GM21576 (cell line): Measurements from ENCODE around the gene DCLK1.
"Not testable (repeated sequence)": the region's sequence is repeated elsewhere in the genome, so short reads cannot be mapped to it uniquely, and the experiment has no call there.

Source experiments
- ATAC-seq: cut with Tn5 transposase; IDR thresholded peaks from one replicate; pipeline ENCODE4 v1.9.1; 2021; ENCODE audit warnings: mild to moderate bottlenecking, moderate library complexity; ENCODE audit not compliant: unreplicated experiment

DCLK1 gene

DNA sequence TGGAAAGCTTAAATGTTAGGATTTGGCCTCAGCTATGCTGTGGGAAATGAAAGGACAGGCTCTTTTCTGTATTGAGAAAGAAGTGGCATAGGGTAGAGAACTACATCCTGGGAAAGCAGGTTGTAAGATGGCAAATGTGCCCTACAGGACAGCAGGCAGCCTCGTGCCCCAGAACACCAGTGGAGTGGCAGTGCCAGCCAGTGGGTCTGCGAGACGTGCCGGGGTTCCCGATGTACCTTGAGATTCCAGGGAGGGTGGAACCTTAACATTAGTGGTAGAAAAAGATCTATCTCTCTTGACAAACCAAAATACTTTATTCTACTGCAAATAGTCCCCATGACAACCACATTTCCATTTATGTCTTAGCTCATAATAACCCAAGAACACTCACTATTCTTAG lies 42.7 kb downstream of the DCLK1 start:
- no peak for ATAC-seq

DNA sequence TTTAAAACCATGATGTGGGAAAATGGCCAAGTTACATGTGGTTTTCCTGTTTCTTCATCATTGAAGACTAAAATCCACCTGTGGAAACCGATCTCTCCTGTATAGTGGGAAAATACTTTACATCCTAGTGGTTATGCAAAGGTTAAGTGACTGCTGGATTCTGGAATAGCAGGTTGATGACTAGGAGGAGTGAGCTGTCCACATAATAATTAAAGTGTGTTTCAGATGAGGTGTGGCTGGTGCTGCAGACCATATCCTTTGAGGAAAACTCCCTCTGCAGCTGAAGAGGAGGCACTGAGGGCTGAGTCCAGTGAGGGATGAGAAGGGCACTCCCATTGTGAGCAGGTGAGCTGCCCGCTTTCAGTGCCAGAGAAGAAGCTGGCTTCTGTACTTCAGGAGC lies 43.2 kb downstream of the DCLK1 start:
- no peak for ATAC-seq

DNA sequence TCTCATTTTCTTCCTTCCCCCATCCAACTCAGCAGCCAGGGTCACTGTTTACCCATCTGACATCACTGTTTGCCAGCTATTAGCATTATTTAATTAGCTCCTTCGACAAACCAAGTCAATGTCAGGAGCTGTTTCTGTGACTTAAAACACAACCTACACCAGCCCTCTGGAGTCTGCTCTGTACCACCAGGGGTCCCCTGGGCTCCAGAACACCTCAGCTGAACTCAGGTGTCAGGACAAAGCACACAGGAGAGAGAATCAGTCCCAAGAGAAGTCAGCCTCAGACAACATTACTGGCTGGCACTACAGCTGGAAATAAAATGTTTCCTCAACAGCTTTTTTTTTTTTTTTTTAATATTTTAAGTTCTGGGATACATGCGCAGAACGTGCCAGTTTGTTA lies 45.1 kb downstream of the DCLK1 start:
- no peak for ATAC-seq

DNA sequence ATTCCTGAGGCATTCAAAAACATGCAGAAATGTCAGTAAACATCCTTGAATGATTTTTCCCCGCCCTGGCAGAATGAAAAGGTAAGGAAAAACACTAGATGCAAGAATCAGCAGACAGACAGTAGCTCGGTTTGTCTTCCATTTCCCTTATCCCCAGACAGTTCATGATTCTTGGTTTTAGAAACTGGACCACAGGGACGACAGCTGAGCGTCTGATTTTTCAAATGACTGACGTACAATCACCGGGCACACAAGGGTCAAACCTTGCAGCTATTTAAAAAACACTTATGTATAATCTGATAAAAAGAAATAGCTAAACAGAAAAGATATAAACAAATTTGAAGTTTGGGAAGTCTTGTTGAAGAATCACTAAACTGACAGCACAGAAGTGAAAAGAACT lies 47.1 kb downstream of the DCLK1 start:
- no peak for ATAC-seq

DNA sequence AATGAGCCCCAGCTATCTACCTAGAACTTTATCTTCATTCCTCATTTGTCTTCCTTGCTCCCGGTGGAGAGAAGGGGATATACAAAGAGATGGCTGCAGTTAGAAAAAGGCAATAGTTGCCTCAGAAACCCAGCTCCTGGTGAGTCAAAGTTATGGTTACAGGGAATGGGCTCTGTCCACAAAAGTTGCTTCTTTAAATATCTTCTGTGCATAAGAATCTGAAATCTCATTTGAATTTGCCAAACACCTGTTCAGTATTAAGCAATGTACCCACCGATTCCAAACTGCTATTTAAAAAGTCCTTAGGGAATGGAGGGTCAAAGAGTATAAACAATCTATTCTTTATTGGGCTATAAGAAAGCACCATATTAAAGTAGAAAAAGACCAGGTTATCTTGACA lies 48.4 kb downstream of the DCLK1 start:
- ATAC-seq = no peak

DNA sequence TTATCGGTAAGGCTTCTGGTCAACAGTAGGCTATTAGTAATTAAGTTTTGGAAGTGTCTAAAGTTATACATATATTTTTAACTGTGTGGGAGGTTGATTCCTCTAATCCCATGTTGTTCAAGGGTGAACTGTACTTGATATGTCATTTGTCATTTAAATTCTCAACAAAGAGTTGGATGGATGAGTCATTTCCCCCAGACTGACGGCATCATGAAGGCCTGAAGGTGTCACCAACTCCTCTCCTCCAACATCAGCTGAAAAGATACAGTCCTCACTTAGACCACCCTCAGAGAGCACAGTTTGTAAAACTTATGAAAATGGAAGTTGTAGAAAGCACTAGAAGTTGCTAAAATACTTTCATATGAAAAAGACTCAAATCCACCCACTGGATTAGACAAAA lies 48.8 kb downstream of the DCLK1 start:
- ATAC-seq = no peak

DNA sequence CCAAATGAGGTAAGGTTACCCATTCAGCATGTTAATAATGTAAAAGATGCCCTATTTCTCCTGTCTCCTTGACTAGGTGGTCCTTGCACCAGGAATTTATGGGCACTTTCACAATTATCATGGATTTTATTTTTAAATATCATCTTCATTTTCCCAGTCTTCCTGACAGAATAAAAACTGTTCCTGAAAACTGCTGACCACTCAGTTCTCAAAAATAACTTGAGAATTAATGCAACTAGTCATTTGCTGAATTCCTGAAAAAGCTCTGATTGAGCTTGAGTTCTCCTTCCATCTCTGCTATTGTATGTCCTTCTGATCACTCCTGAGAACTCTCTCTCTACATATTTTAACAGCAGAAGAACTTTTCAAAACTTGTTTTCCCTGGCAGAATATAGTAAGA lies 55.0 kb downstream of the DCLK1 start:
- no peak for ATAC-seq

DNA sequence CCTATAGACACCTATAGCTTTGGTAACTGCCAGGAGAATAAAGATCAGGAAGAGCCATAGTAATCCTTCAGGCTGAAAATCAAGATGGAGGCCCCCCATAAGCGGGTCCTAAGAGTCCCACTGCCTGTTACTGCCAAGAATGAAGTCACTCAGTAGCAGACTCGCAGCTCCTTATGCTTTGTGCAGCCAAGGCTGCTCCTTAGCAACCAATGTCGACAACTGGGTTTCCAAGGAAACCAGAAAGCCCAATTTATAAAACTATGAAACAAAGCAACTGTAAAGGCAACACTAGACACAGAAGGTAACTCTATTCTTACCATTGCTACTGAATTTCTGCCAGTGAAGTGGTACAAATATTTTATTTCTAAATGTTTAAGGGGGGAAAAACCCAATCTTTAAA lies 56.5 kb downstream of the DCLK1 start:
- ATAC-seq = no peak

DNA sequence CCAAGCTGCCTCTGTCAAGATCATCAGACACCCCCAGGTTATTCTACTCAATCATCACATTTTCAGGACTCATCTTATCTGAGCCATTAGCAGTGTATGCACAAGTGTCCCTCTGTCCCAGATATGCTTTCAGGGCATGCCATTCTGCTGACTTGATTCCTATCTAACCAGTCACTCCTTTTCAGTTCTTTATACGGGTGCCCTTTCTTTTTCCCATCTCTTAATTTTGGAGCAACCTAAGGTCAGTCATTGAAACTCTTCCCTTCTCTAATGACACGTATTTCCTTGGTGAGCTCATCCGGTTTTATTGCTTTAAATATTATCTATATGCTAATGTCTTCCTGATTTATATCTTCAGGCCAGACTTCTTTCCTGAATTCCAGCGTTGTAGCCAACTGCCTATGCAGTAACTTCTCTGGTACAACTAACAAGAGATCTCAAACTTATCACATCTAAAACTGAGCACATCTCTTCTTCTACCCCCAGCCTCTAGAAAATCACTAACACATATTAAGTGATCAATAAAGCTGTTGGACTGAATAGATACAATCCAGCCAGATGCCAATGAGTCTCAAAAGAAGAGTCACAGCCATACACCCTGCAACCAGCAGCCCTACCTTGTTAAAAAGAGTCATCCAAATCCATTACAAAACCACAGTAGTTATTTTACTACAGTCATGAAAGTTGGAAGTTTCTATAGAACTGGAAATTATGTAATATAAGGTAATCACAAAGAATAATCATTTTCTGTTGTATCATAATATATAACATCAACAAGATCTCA lies 58.8 kb downstream of the DCLK1 start:
- no peak for ATAC-seq

DNA sequence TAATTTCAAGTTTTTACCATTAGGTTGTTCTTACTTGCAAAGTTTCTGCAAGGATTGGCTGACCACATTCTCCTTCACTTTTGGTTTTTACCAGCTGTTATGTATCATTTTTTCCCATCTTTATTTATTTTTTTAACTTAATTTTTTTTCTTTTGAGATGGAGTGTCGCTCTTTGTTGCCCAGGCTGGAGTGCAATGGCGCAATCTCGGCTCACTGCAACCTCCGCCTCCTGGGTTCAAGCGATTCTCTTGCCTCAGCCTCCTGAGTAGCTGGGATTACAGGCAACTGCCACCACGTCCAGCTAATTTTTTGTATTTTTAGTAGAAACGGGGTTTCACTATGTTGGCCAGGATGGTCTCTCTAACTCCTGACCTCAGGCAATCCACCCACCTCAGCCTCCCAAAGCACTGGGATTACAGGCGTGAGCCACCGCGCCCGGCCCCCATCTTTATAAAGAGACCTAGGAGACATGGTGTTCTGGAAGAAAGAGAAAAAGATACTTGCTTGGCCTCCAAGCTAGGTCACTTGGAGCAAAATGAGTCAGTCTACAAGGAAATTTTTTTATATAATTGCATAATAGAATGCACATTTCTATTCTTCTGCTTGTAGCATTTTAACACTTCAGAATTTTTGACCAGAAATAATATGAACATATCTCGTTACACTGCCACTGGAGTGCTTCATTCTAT lies 60.5 kb downstream of the DCLK1 start:
- not testable (repeated sequence) for ATAC-seq

DNA sequence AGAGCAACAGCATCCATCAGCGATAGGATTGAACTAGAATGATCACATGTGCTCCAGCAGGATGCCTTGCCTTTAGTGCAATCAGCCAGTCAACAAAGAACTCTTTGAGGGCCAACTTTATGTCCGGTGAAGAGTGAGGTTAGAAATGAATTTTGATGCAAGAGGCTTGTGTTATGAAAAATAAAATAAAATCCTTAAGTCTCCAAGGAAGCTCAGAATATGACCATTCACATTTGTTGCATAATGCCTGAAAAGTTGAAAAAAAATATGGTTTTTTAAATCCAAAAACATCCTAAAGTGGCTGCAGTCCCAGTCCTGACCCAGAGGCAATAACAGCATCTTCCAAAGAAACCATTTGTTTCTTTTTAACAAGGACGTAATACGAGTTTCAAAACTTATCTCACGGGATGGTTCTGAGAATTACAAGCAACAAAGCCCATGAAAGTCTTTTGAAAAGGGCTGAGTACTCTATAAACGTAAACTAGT lies 61.3 kb downstream of the DCLK1 start:
- ATAC-seq = no peak

DNA sequence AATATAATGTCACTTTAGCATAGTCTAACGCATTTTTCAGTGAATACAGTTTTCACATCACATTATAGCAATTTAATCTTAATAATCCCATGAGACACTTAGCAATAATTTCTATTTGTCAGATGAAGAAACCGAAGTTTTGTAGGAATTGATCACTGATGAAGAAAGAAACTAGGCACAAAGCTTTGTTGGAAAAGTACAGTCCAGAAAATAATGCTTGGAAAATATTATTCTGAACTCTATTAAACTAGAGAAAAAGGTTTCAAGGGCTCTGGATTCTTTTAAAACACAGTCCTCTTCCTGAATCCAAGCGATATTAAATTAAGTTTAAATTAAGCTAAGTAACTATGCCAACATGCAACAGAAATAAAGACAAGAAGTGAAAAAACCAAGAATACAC lies 62.2 kb downstream of the DCLK1 start:
- no peak for ATAC-seq

DNA sequence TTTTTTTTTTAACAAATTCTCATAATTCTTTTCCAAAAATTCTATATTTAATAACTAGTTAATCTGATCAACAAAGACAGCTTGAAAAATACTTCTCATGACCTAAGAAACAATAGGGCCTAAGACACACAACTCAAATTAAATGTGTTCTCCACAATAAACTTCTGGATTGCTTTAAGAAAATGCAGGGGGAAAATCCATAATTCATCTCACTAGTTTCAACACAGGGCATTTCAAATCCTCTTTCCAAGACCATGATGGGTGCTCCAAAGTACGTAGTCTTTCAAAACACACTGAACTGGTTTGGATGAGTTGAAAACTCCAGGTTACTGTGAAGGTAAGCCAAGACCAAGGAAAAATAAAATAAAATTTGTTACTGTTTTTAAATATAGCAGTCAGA lies 62.6 kb downstream of the DCLK1 start:
- ATAC-seq = no peak

DNA sequence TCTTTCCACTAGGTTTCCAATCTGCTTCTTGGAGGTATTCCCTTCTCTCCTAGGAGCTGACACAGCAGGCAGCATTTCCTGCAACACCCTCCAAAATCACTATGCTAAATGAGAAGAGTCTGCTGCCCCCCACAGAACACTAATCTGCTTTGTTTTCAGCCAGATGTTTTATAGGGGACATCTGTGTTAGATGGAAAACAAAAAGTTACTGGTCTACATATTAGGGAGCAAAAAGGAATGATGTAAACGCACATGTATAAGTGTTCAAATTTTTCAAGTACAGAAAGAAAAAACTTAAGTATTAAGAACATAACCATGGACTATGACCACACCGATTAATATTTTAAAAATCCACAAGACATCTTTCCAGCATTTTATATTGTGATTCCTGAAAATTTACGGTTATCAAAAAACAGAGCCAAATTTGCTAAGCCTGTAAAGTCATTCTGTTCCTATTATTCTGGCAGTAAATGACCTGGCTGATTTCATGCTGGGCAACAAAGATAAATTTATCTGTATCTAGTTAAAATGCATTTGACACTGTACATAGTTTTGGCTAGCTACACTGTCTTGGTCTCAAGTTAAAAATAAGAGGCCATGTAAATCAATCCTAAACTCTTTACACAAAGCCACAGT lies 63.3 kb downstream of the DCLK1 start:
- ATAC-seq = no peak

DNA sequence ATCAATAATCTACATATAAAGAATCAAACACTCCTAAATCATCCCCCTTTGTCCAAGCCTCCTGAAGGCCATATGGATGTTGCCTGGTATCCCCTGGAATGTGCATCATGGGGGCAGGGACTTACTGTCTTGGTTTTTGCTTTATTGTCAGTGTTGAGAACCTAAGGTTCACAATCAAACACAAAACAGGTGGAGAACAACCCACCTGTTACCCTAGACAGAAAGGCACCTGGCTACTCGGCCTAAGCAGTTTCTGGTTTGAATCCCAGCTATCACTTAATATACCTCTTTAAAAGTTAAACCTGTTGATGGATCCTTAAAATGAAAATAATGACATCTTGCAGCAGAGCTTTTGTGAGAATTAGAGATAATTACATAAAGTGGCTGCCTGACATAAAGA lies 68.9 kb downstream of the DCLK1 start:
- ATAC-seq = no peak

DNA sequence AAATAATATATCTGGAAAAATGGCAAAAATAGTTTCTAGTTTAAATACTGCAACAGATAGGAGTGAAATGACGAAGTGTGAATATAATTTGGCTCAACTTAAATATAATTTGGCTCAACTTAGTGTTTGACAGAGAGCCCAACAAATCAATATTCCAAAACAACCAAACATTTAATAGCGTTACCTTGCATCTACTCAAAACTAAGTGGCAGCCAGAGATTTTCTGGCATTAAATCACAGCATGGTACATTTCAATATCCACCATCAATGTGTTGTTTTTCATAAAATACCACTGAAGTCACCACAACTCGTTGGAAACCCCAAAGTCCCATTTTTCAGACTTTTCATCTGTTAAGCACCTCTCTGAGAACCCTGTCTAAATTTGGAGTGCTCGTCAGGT lies 69.6 kb downstream of the DCLK1 start:
- no peak for ATAC-seq

DNA sequence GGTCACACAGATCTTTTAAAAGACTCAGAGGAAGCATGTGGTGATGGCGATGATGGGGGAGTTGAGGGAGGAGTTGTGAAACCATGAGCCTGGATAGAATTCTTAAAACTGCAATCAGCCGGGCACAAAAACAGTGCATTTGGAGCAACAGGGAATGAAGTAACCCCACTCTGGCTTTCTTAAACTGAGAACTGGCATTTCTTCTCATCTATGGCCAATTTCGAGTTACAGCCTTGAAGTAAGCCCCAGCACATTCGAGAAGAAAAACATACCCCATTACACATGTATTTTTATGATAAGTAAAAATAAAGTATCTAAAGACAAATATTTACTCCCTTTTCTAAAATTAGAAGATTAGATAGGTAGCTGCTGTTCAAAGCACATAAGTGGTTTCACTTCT lies 70.1 kb downstream of the DCLK1 start:
- ATAC-seq = no peak

DNA sequence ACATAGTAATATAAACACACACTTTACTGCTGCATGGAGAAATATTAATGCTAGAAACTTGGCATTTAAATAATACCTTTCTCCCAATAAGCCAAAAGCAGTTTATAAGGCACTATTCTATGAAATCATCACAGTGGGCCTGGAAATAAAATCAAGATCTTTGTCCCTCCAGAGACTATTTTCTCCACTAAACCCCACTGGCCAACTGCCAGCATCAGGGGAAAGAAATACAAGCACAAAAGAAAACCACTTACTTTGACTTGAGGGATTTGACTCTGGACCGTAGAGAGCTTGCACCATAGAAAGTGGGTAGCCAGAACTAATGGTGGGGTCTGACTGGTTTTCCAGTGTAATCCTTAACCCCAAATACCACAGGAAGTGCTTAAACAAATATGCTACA lies 71.9 kb downstream of the DCLK1 start:
- no peak for ATAC-seq

DNA sequence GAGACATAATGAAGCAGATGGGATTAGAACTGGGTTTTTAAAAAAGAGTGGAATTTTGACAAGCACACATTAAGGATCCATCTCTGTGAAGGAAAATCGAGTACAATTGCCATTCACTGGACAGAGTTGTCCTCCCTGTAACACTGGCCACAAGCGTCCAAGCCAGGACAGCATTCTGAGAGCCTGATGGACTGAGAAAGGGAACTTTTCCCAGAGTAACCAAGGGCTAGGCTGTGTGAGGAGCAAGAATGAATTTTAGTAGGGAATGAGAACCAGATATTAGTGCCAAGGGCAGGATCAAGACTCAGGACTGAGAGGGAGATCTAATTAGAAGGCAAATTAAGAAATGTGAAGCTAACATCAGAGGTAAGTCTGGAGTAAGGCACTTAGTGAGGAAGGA lies 73.1 kb downstream of the DCLK1 start:
- no peak for ATAC-seq

DNA sequence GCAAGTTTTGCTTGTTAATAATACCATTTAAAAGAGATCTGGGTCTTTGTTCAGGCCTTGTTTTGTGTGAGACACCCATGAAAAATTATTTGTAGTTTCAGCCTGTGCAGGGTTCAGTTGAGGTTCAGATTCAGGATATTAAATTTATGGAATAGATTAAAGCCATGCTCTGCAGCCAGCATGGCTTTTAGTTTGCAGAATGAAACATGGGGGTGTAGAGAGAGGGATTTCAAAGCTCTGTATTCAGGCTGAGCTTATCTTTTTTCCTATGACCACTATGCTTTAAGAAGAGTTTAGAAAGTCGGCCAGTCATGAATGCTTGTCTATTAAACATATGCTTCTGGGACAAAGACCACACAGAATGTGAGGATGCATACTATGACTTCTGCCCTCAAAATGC lies 73.6 kb downstream of the DCLK1 start:
- ATAC-seq = no peak

DNA sequence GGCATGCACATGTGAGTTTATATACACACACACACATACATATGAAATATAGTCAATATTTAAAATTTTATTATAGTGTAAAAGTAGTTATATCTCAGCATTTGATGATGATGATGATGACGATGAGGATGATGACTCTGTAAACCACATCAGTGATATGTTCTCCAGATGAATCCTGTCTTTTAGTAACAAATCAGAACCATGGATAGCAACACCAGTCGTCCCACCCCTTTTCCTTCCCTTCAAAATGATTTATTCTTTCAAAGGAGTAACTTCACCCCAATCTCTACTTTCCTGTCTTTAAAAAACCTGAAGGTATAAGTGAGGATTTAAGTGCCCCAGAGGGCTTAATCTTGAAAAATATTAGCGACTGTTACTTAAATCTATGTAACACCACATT lies 74.1 kb downstream of the DCLK1 start:
- no peak for ATAC-seq

DNA sequence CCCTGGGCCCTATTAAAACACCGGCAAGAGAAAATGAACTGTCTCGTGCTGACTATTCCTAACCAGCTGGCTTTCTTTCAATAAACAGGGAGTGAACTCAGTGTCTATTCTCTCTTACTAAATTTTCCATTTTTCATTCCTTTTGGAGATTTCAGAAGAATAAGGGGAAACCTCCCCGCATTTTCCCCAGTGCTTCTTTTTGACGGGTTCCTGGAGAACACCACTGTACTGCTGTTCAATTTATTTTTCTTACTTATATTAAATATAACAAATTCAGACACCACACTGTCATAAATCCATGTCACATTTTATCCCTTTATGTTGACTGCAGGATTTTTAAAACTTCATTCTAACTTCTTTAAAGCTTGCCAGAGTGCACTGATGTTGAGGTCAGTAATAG lies 75.8 kb downstream of the DCLK1 start:
- ATAC-seq = no peak
